Neuronal stem cell (in vitro differentiated cells): ENCODE data around the gene KRT3.

Source experiments
- DNase-seq: peaks from one replicate; pipeline ENCODE4 v3.0.0-alpha.2; 2013; ENCODE audit warnings: low spot score
- H2AFZ ChIP-seq: one replicate; pipeline ENCODE4 v1.6.1; 2013; ENCODE audit warnings: mild to moderate bottlenecking, low read length, inconsistent platforms
- H2AK5ac ChIP-seq: 2 replicates; pipeline ENCODE4 v1.6.1; 2013; ENCODE audit warnings: low read depth, mild to moderate bottlenecking, inconsistent platforms, low read length, moderate library complexity, mixed read lengths
- H2BK120ac ChIP-seq: 2 replicates; pipeline ENCODE4 v1.6.1; 2013; ENCODE audit warnings: low read depth, mild to moderate bottlenecking, inconsistent platforms, low read length, moderate library complexity, mixed read lengths
- H2BK12ac ChIP-seq: one replicate; pipeline ENCODE4 v1.6.1; 2013; ENCODE audit warnings: low read length, inconsistent platforms
- H2BK15ac ChIP-seq: 2 replicates; pipeline ENCODE4 v1.6.1; 2013; ENCODE audit warnings: mild to moderate bottlenecking, low read length, inconsistent platforms, mixed read lengths
- H2BK5ac ChIP-seq: one replicate; pipeline ENCODE4 v1.6.1; 2013; ENCODE audit warnings: inconsistent platforms, mild to moderate bottlenecking, low read length, moderate library complexity
- H3K14ac ChIP-seq: one replicate; pipeline ENCODE4 v1.6.1; 2013; ENCODE audit warnings: low read length, inconsistent platforms
- H3K18ac ChIP-seq: 2 replicates; pipeline ENCODE4 v1.6.1; 2013; ENCODE audit warnings: low read length, inconsistent platforms
- H3K23ac ChIP-seq: 2 replicates; pipeline ENCODE4 v1.6.1; 2013; ENCODE audit warnings: low read depth, mild to moderate bottlenecking, mixed read lengths, low read length, inconsistent platforms; ENCODE audit not compliant: poor library complexity
- H3K27ac ChIP-seq: replicated peaks from 3 replicates; pipeline ENCODE4 v1.5.1; 2013; ENCODE audit warnings: low read length, inconsistent platforms
- H3K27me3 ChIP-seq, 3 experiments: 2 replicates each; pipeline ENCODE4 v1.6.1; 2013; ENCODE audit warnings: low read length in 3 of 3, mild to moderate bottlenecking in 2 of 3, inconsistent platforms in 1 of 3, low read depth in 1 of 3, mixed read lengths in 1 of 3, moderate library complexity in 1 of 3; ENCODE audit not compliant: control insufficient read depth in 3 of 3, insufficient read depth in 3 of 3
- H3K36me3 ChIP-seq, 2 donors: replicated peaks in 1 of 2; 2 replicates each; pipeline ENCODE4 v1.6.1; 2013; ENCODE audit warnings: low read length in 2 of 2; ENCODE audit not compliant: control insufficient read depth in 2 of 2, insufficient read depth in 2 of 2
- H3K4ac ChIP-seq: 2 replicates; pipeline ENCODE4 v1.6.1; 2013; ENCODE audit warnings: inconsistent platforms, mild to moderate bottlenecking, low read length, moderate library complexity
- H3K4me1 ChIP-seq, 2 donors: 1 replicate in 1 of 2; 2 replicates in 1 of 2; pipeline ENCODE4 v1.6.1; 2013; ENCODE audit warnings: low read length in 2 of 2, low read depth in 1 of 2; ENCODE audit not compliant: control insufficient read depth in 2 of 2, insufficient read depth in 1 of 2
- H3K4me2 ChIP-seq: one replicate; pipeline ENCODE4 v1.6.1; 2013; ENCODE audit warnings: mild to moderate bottlenecking, low read length, inconsistent platforms; ENCODE audit not compliant: insufficient read depth, poor library complexity, severe bottlenecking
- H3K4me3 ChIP-seq, 2 donors: 2 replicates each; pipeline ENCODE4 v1.5.1; 2013; ENCODE audit warnings: low read length in 2 of 2, mild to moderate bottlenecking in 2 of 2, inconsistent platforms in 1 of 2, moderate library complexity in 1 of 2
- H3K79me1 ChIP-seq: one replicate; pipeline ENCODE4 v1.6.1; 2013; ENCODE audit warnings: low read depth, mild to moderate bottlenecking, inconsistent platforms, low read length, moderate library complexity
- H3K9ac ChIP-seq: one replicate; pipeline ENCODE4 v1.6.1; 2013; ENCODE audit warnings: mild to moderate bottlenecking, low read depth, low read length, inconsistent platforms; ENCODE audit not compliant: poor library complexity
- H3K9me3 ChIP-seq, 2 donors: replicated peaks in 1 of 2; 2 replicates each; pipeline versions ENCODE3 to v1.6.1; 2013; ENCODE audit warnings: low read length in 2 of 2, mild to moderate bottlenecking in 2 of 2, inconsistent platforms in 1 of 2, low read depth in 1 of 2, mixed read lengths in 1 of 2, moderate library complexity in 1 of 2; ENCODE audit not compliant: control insufficient read depth in 2 of 2, insufficient read depth in 1 of 2
- H4K8ac ChIP-seq: one replicate; pipeline ENCODE4 v1.6.1; 2013; ENCODE audit warnings: low read depth, mild to moderate bottlenecking, inconsistent platforms, low read length, moderate library complexity
- H4K91ac ChIP-seq: one replicate; pipeline ENCODE4 v1.6.1; 2013; ENCODE audit warnings: low read length, low read depth, mild to moderate bottlenecking, inconsistent platforms; ENCODE audit not compliant: poor library complexity
- whole genome bisulfite sequencing, 2 donors: extraction: QIAGEN DNeasy Blood & Tissue Kit; methylation state at CpG; one replicate each; pipeline ENCODE4 v1.1.7; 2013; ENCODE audit warnings: missing lambda C conversion rate in 2 of 2, mixed read lengths in 1 of 2; ENCODE audit not compliant: insufficient read length in 2 of 2, insufficient replicate concordance in 1 of 2; ENCODE audit errors: extremely low coverage in 2 of 2; 5-methylcytosine and 5-hydroxymethylcytosine counted together

Gene KRT3

GRCh38 chr12:52791271-52792184 is 4.4 kb downstream of the KRT3 start:
- no peaks in the 10 kb centered on the region for H3K79me1 ChIP-seq
- no peaks in the 10 kb centered on the region for H3K36me3 ChIP-seq
- H3K23ac ChIP-seq = peak overlapping the region; percentile 34
- H3K9ac ChIP-seq = no peak overlapping the region
- no peak overlapping the region for H2BK15ac ChIP-seq
- no CpG with 5 or more reads among the region's 12 CpGs for WGBS, 2 donors
- H4K91ac ChIP-seq = no peak overlapping the region
- H4K8ac ChIP-seq = no peak overlapping the region
- H3K18ac ChIP-seq = no peak overlapping the region
- H3K4me2 ChIP-seq = no peak overlapping the region
- H3K4ac ChIP-seq = no peak overlapping the region
- no peaks in the 10 kb centered on the region for H3K27me3 ChIP-seq
- DNase-seq = no peak
- no peak overlapping the region for H2BK12ac ChIP-seq
- H3K4me1 ChIP-seq = no peaks in the 10 kb centered on the region
- no peak overlapping the region for H2AK5ac ChIP-seq
- H3K4me3 ChIP-seq = no peak overlapping the region
- no peak overlapping the region for H2BK5ac ChIP-seq
- no peak overlapping the region for H3K27ac ChIP-seq
- no peak overlapping the region for H3K14ac ChIP-seq
- H2AFZ ChIP-seq = no peak overlapping the region
- no peak overlapping the region for H2BK120ac ChIP-seq
- H3K9me3 ChIP-seq = no peaks in the 10 kb centered on the region

- H2BK5ac ChIP-seq = no peak overlapping the region
- WGBS, 2 donors = no CpG with 5 or more reads among the region's 19 CpGs
Measured at GRCh38 chr12:52790427-52791270, 5.3 kb downstream of the KRT3 start.

GRCh38 chr12:52789637-52790426 is 6.1 kb downstream of the KRT3 start:
- Histone ChIP-seq H3K23ac (peak overlapping the region; percentile 69), H3K27me3 (no peaks in the 10 kb centered on the region), H2AK5ac (no peak overlapping the region), H3K4ac (no peak overlapping the region), H3K4me3 (no peak overlapping the region), H4K8ac (no peak overlapping the region), H3K79me1 (no peaks in the 10 kb centered on the region), H2BK15ac (no peak overlapping the region), H2BK12ac (no peak overlapping the region), H3K14ac (no peak overlapping the region), H2AFZ (no peak overlapping the region), H4K91ac (no peak overlapping the region), H3K4me2 (no peak overlapping the region), H2BK120ac (peak overlapping the region; percentile 38), H3K9me3 (no peaks in the 10 kb centered on the region), H3K18ac (peak overlapping the region; percentile 73), H3K27ac (no peak overlapping the region), H2BK5ac (no peak overlapping the region), H3K4me1 (no peaks in the 10 kb centered on the region), H3K36me3 (no peaks in the 10 kb centered on the region), H3K9ac (no peak overlapping the region)
- no CpG with 5 or more reads among the region's 50 CpGs for WGBS, 2 donors
- DNase-seq = no peak

More at GRCh38 chr12:52790427-52791270, 5.3 kb downstream of the KRT3 start:
- Histone ChIP-seq H3K18ac (peak overlapping the region; percentile 73), H2BK12ac (no peak overlapping the region), H2BK120ac (peak overlapping the region; percentile 38), H3K14ac (no peak overlapping the region), H3K27me3 (no peaks in the 10 kb centered on the region), H4K8ac (no peak overlapping the region), H3K4me1 (no peaks in the 10 kb centered on the region), H4K91ac (no peak overlapping the region), H2BK15ac (no peak overlapping the region), H3K36me3 (no peaks in the 10 kb centered on the region), H3K23ac (peak overlapping the region; percentile 69), H3K9ac (no peak overlapping the region), H3K4ac (no peak overlapping the region), H3K79me1 (no peaks in the 10 kb centered on the region), H2AFZ (no peak overlapping the region), H2AK5ac (no peak overlapping the region), H3K4me2 (no peak overlapping the region), H3K27ac (no peak overlapping the region), H3K9me3 (no peaks in the 10 kb centered on the region), H3K4me3 (no peak overlapping the region)
- no peak for DNase-seq
